ENCODE results near the gene NFATC1. TPM values are rescaled to one million over a fixed set of nuclear protein-coding genes. Genes with fewer than 3 reads are reported as not detected.

NFATC1 gene
- total RNA-seq, 1 donor from 2014 or later: 21.9 TPM

- Histone ChIP-seq H3K9me3 (no peaks in the 10 kb centered on the region), H3K4me1 (peaks cover 8% of the 10 kb centered on the region), H3K36me3 (peaks cover 0 to 14% of the 10 kb centered on the region in 2 donors), H3K27me3 (no peaks in the 10 kb centered on the region), H3K4me3 (no peak overlapping the region), H3K27ac (no peak overlapping the region)
- DNase-seq (ENCODE audit: extremely low spot score in 2 of 2): no peak
- TF ChIP-seq POLR2AphosphoS5 (IDR thresholded peaks at IDR 0.05; ENCODE audit: insufficient read depth in 1 of 2, low read depth in 1 of 2) (no peak), POLR2A (IDR thresholded peaks at IDR 0.05) (no peak), CTCF (IDR thresholded peaks at IDR 0.05) (no peak)
- intact Hi-C loops (cut with DNase I): loop anchor here (2.0 kb wide), 1 partner anchor 149 kb away; no protein-coding TSS in a partner anchor
Observed at GRCh38 chr18:79381811-79382311, 13.9 kb upstream of the NFATC1 start.

- intact Hi-C loops (cut with DNase I): no loop called here
- TF ChIP-seq POLR2A (IDR thresholded peaks at IDR 0.05) (no peak), CTCF (IDR thresholded peaks at IDR 0.05) (no peak), POLR2AphosphoS5 (IDR thresholded peaks at IDR 0.05; ENCODE audit: insufficient read depth in 1 of 2, low read depth in 1 of 2) (no peak)
Observed at GRCh38 chr18:79382681-79383387, 12.9 kb upstream of the NFATC1 start.

GRCh38 chr18:79383388-79384056, 12.2 kb upstream of the NFATC1 start:
- DNase-seq (ENCODE audit: extremely low spot score in 2 of 2): no peak
- intact Hi-C loops (cut with DNase I): no loop called here
- Histone ChIP-seq H3K9me3 (no peaks in the 10 kb centered on the region), H3K4me3 (no peak overlapping the region), H3K36me3 (no peaks in the 10 kb centered on the region), H3K4me1 (peaks cover 8% of the 10 kb centered on the region), H3K27ac (no peak overlapping the region), H3K27me3 (no peaks in the 10 kb centered on the region)
- TF ChIP-seq CTCF (IDR thresholded peaks at IDR 0.05) (no peak), POLR2AphosphoS5 (IDR thresholded peaks at IDR 0.05; ENCODE audit: insufficient read depth in 1 of 2, low read depth in 1 of 2) (no peak), POLR2A (IDR thresholded peaks at IDR 0.05) (no peak)

More at GRCh38 chr18:79382681-79383387, 12.9 kb upstream of the NFATC1 start:
- H3K4me3 ChIP-seq: no peak overlapping the region
- no peaks in the 10 kb centered on the region for H3K27me3 ChIP-seq
- peaks cover 0 to 6% of the 10 kb centered on the region in 2 donors for H3K36me3 ChIP-seq
- no peaks in the 10 kb centered on the region for H3K9me3 ChIP-seq
- H3K27ac ChIP-seq: no peak overlapping the region
- peaks cover 8% of the 10 kb centered on the region for H3K4me1 ChIP-seq
- no peak for DNase-seq (ENCODE audit: extremely low spot score in 2 of 2)

- intact Hi-C loops (cut with DNase I): no loop called here
- Histone ChIP-seq H3K36me3 (no peaks in the 10 kb centered on the region), H3K27ac (no peak overlapping the region), H3K9me3 (no peaks in the 10 kb centered on the region), H3K4me1 (peaks cover 2% of the 10 kb centered on the region), H3K4me3 (no peak overlapping the region), H3K27me3 (no peaks in the 10 kb centered on the region)
- no peak for TF ChIP-seq POLR2A (IDR thresholded peaks at IDR 0.05)
- no peak for TF ChIP-seq POLR2AphosphoS5 (IDR thresholded peaks at IDR 0.05; ENCODE audit: insufficient read depth in 1 of 2, low read depth in 1 of 2)
- TF ChIP-seq CTCF (IDR thresholded peaks at IDR 0.05): no peak
- no peak for DNase-seq (ENCODE audit: extremely low spot score in 2 of 2)
Observed at GRCh38 chr18:79384151-79384807, 11.5 kb upstream of the NFATC1 start.

Measured in vagina (tissue), 2 donors.